ENCODE results near the gene CCDC178. TPM values are rescaled to one million over a fixed set of nuclear protein-coding genes. Genes with fewer than 3 reads are reported as not detected.

The CCDC178 gene
- total RNA-seq, 1 donor from 2014 or later, result not detected

DNA sequence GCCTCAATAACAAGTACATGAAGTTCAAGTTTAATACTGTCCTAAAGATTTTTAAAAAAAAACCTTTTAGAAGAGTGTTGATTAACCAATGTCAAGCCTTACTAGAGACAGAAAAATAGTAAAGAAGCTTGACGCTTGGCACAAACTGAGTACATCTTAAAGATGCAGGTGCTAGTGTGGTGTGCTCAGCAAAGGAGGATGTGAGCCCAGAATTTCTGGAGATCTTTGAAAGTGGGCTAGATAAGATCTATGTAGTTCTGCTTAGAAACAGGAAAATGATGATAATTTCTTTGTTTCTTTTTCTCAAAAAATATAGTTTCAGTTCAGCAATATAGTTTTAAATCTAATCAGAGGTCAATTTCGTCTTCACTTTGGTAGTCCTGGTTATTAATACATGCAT lies 549.4 kb downstream of the CCDC178 start:
- no peak for DNase-seq (ENCODE audit: extremely low spot score, unreplicated experiment)
- no peaks in the 10 kb centered on the region for H3K9me3 Mint-ChIP-seq (ENCODE audit: unreplicated experiment)
- H3K27me3 Mint-ChIP-seq (ENCODE audit: unreplicated experiment), result no peaks in the 10 kb centered on the region
- no peak overlapping the region for H3K27ac Mint-ChIP-seq (ENCODE audit: unreplicated experiment)
- TF ChIP-seq CTCF (IDR thresholded peaks at IDR 0.05), result no peak
- no peaks in the 10 kb centered on the region for H3K4me1 Mint-ChIP-seq (ENCODE audit: unreplicated experiment)
- no peaks in the 10 kb centered on the region for H3K36me3 Mint-ChIP-seq (ENCODE audit: unreplicated experiment)
- no peak overlapping the region for H3K4me3 Mint-ChIP-seq (ENCODE audit: unreplicated experiment)

DNA sequence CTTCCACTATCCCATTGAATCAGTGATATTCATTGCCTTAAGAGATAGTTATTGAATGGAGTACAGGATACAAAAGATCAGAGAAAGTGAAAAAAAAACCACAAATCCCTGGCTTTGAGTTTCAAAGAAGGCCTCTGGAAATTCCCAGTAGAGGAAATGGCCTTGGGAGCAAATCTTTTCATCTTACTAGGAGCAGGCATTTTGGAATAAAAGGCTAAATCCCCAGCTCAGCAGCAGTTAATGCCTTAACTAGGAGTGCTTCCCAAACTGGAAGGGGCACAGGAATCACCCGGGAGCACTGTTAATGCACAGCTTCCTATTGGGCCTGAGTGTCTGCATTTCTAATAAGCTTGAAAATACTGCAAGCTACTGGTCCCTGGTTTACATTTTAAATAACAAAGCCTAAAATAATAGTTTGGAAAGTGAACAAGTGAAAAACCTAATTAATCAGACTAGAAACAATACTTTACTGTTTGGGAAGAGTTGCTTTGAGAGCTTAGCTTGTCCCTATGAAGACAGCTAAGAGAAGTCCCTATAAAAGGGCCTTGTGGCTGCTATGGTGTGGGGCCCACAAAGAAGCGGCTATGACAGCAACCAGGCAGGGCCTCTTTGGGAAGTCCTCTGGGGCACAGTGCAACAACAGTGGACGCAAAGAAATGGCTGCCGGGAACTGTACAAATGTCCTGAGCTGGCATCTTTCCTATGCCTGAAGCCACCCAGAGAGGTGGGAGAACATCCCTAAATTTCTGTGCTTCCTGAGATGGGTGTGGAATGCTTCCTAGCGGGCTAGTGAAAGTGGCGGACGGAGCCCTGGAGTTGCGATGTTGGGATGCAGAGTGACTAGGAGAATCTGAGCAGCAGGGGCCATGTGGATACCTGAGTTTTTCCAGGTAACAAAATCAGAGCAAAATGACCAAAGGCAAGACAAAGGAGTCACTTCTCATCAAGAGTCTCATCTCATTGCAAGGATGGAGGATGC lies 550.6 kb downstream of the CCDC178 start:
- no peaks in the 10 kb centered on the region for H3K9me3 Mint-ChIP-seq (ENCODE audit: unreplicated experiment)
- H3K27ac Mint-ChIP-seq (ENCODE audit: unreplicated experiment), result no peak overlapping the region
- no peak overlapping the region for H3K4me3 Mint-ChIP-seq (ENCODE audit: unreplicated experiment)
- no peak for DNase-seq (ENCODE audit: extremely low spot score, unreplicated experiment)
- no peaks in the 10 kb centered on the region for H3K36me3 Mint-ChIP-seq (ENCODE audit: unreplicated experiment)
- no peaks in the 10 kb centered on the region for H3K4me1 Mint-ChIP-seq (ENCODE audit: unreplicated experiment)
- no peak for TF ChIP-seq CTCF (IDR thresholded peaks at IDR 0.05)
- no peaks in the 10 kb centered on the region for H3K27me3 Mint-ChIP-seq (ENCODE audit: unreplicated experiment)

GRCh38 chr18:32888306-32888705 lies 552.2 kb downstream of the CCDC178 start:
- Mint-ChIP-seq H3K36me3 (ENCODE audit: unreplicated experiment) (no peaks in the 10 kb centered on the region), H3K27me3 (ENCODE audit: unreplicated experiment) (no peaks in the 10 kb centered on the region), H3K27ac (ENCODE audit: unreplicated experiment) (no peak overlapping the region), H3K9me3 (ENCODE audit: unreplicated experiment) (no peaks in the 10 kb centered on the region), H3K4me3 (ENCODE audit: unreplicated experiment) (no peak overlapping the region), H3K4me1 (ENCODE audit: unreplicated experiment) (no peaks in the 10 kb centered on the region)
- no peak for DNase-seq (ENCODE audit: extremely low spot score, unreplicated experiment)
- TF ChIP-seq CTCF (IDR thresholded peaks at IDR 0.05), result no peak

Other genes starting within 250 kb of the CCDC178 start
- 7.2 and 10.1 TPM in 2 replicates for gene ASXL3, start 137.5 kb upstream of the CCDC178 start, total RNA-seq